DMS 273 treated with DMSO at 0.1 percent for 48 hours (cell line): ENCODE results near the gene SMIM30.

Experiments used
- DNase-seq: peaks from one replicate; lab custom pipeline; 2025; lab: John Stamatoyannopoulos, UW

The SMIM30 gene

GRCh38 chr7:113100121-113100603, 18.2 kb downstream of the SMIM30 start:
- no peak for DNase-seq

GRCh38 chr7:113099284-113099919, 19.0 kb downstream of the SMIM30 start:
- no peak for DNase-seq

- no peak for DNase-seq
These were observed 23.7 kb downstream of the SMIM30 start for GRCh38 chr7:113094517-113095249.

- DNase-seq, result no peak
These were observed 24.8 kb downstream of the SMIM30 start for GRCh38 chr7:113093561-113093960.

- DNase-seq, result no peak
These were observed 25.6 kb downstream of the SMIM30 start for GRCh38 chr7:113092762-113093161.

GRCh38 chr7:113087071-113087998, 31.0 kb downstream of the SMIM30 start:
- DNase-seq, result peak; percentile 35

- no peak for DNase-seq
These were observed 31.9 kb downstream of the SMIM30 start, which contains the start of gene GPR85 for GRCh38 chr7:113086431-113086888. TSS of gene GPR85 (minus strand) at chr7:113086827. CDS start at chr7:113084721, 2,106 bp downstream.

GRCh38 chr7:113085781-113086390, 32.5 kb downstream of the SMIM30 start:
- no peak for DNase-seq

GRCh38 chr7:113084496-113085172, 33.7 kb downstream of the SMIM30 start:
- no peak for DNase-seq

GRCh38 chr7:113083816-113084495, 34.4 kb downstream of the SMIM30 start:
- no peak for DNase-seq

- no peak for DNase-seq
These were observed 35.1 kb downstream of the SMIM30 start for GRCh38 chr7:113083132-113083815.

- DNase-seq, result no peak
These were observed 40.0 kb downstream of the SMIM30 start for GRCh38 chr7:113078331-113078730.

GRCh38 chr7:113076703-113077102, 41.7 kb downstream of the SMIM30 start:
- no peak for DNase-seq

GRCh38 chr7:113071465-113071864, 46.9 kb downstream of the SMIM30 start:
- no peak for DNase-seq
